Lower lobe of right lung (tissue), 2 donors: ENCODE results near the gene TNFSF8. TPM values are rescaled to one million over a fixed set of nuclear protein-coding genes. Genes with fewer than 3 reads are reported as not detected.

Experiments used
- ATAC-seq, 2 donors: fragments of 200-7000 bp; cut with Tn5 transposase; one replicate each; pipeline ENCODE4 v1.9.1; 2020 to 2022; ENCODE audit warnings: mild to moderate bottlenecking in 2 of 2, moderate library complexity in 2 of 2
- DNase-seq: peaks from one replicate; pipeline ENCODE4 v3.0.0-alpha.2; 2020
- H3K27ac ChIP-seq: fragments of 200-600 bp; one replicate; pipeline ENCODE4 v1.8.0; 2022
- H3K27me3 ChIP-seq: fragments of 200-600 bp; one replicate; pipeline ENCODE4 v1.8.0; 2022; ENCODE audit warnings: low read depth
- H3K36me3 ChIP-seq: fragments of 200-600 bp; one replicate; pipeline ENCODE4 v1.8.0; 2022; ENCODE audit warnings: mild to moderate bottlenecking
- H3K4me1 ChIP-seq: fragments of 200-600 bp; one replicate; pipeline ENCODE4 v1.8.0; 2022
- H3K4me3 ChIP-seq: fragments of 200-600 bp; one replicate; pipeline ENCODE4 v1.8.0; 2022; ENCODE audit warnings: mild to moderate bottlenecking
- H3K9me3 ChIP-seq: fragments of 200-600 bp; one replicate; pipeline ENCODE4 v1.8.0; 2022
- CTCF ChIP-seq: fragments of 200-600 bp; IDR thresholded peaks from one replicate; pipeline ENCODE4 v1.8.0; 2022; ENCODE audit warnings: antibody characterized with exemption, mild to moderate bottlenecking
- intact Hi-C: fragments of 100-400 bp; cut with DNase I; formaldehyde crosslinking; loops from one replicate; pipeline ENCODE4 v1.11.0; 2022
- total RNA-seq: library from RNA; stranded (reverse); fragmentation: NEBNext Ultra II Directional; extraction: Animal tissue kit (Norgen Biotek cat#: 25700); gene quantifications from one replicate; pipeline ENCODE4 v1.2.1, GENCODE V29; 2021
- donor health status: DM: no; HTN: yes; CAD: no; lungs with severe emphysema.

Gene TNFSF8
- total RNA-seq, 1 donor from 2014 or later: 3.5 TPM

GRCh38 chr9:114957558-114957957 is 27.2 kb upstream of the TNFSF8 start:
- no peaks in the 10 kb centered on the region for H3K36me3 ChIP-seq
- intact Hi-C loops: no loop called here
- H3K9me3 ChIP-seq: peaks cover 6% of the 10 kb centered on the region
- no peak for DNase-seq
- H3K4me3 ChIP-seq: no peak overlapping the region
- H3K27me3 ChIP-seq: no peaks in the 10 kb centered on the region
- no peak for TF ChIP-seq CTCF
- peak overlapping the region; percentile 51 for H3K27ac ChIP-seq
- no peak for ATAC-seq
- H3K4me1 ChIP-seq: peaks cover 24% of the 10 kb centered on the region

- peaks cover 24% of the 10 kb centered on the region for H3K4me1 ChIP-seq
- no peaks in the 10 kb centered on the region for H3K27me3 ChIP-seq
- H3K27ac ChIP-seq: no peak overlapping the region
- H3K9me3 ChIP-seq: peaks cover 3% of the 10 kb centered on the region
- DNase-seq (no peak), ATAC-seq (no peak)
- intact Hi-C loops: no loop called here
- no peak for TF ChIP-seq CTCF
- no peaks in the 10 kb centered on the region for H3K36me3 ChIP-seq
- H3K4me3 ChIP-seq: no peak overlapping the region
These were observed 24.7 kb upstream of the TNFSF8 start for GRCh38 chr9:114954956-114955582.

- no peaks in the 10 kb centered on the region for H3K36me3 ChIP-seq
- TF ChIP-seq CTCF: no peak
- no peak overlapping the region for H3K4me3 ChIP-seq
- H3K27ac ChIP-seq: peak overlapping the region; percentile 39
- H3K27me3 ChIP-seq: no peaks in the 10 kb centered on the region
- no peak for DNase-seq
- peaks cover 24% of the 10 kb centered on the region for H3K4me1 ChIP-seq
- no peaks in the 10 kb centered on the region for H3K9me3 ChIP-seq
- intact Hi-C loops: no loop called here
- ATAC-seq: peak; percentile 66 to 71
These were observed 23.6 kb upstream of the TNFSF8 start for GRCh38 chr9:114953959-114954358.

GRCh38 chr9:114953046-114953445 is 22.7 kb upstream of the TNFSF8 start:
- H3K27ac ChIP-seq: peak overlapping the region; percentile 39
- intact Hi-C loops: no loop called here

GRCh38 chr9:114950761-114951160 is 20.4 kb upstream of the TNFSF8 start:
- no peak overlapping the region for H3K27ac ChIP-seq
- DNase-seq: no peak
- peaks cover 20% of the 10 kb centered on the region for H3K4me1 ChIP-seq
- no peaks in the 10 kb centered on the region for H3K36me3 ChIP-seq
- intact Hi-C loops: no loop called here
- TF ChIP-seq CTCF: no peak
- H3K9me3 ChIP-seq: no peaks in the 10 kb centered on the region
- H3K27me3 ChIP-seq: no peaks in the 10 kb centered on the region
- no peak for ATAC-seq
- H3K4me3 ChIP-seq: no peak overlapping the region

More at GRCh38 chr9:114953046-114953445, 22.7 kb upstream of the TNFSF8 start:
- ATAC-seq (no peak), DNase-seq (no peak)
- H3K4me1 ChIP-seq: peaks cover 24% of the 10 kb centered on the region
- no peak for TF ChIP-seq CTCF
- no peak overlapping the region for H3K4me3 ChIP-seq
- no peaks in the 10 kb centered on the region for H3K27me3 ChIP-seq
- no peaks in the 10 kb centered on the region for H3K36me3 ChIP-seq
- H3K9me3 ChIP-seq: no peaks in the 10 kb centered on the region
